ENCODE measurements around the gene UBB.

UBB gene

GRCh38 chr17:16380640-16381495 is at the start of gene UBB:
TSS of gene UBB (plus strand) at chr17:16381091. CDS start at chr17:16381908, 817 bp downstream.
- DNase-seq: peak; percentile 98

GRCh38 chr17:16338391-16338790 is 42.5 kb upstream of the UBB start:
- DNase-seq: no peak

- no peak for DNase-seq
Observed at GRCh38 chr17:16339402-16339801, 41.5 kb upstream of the UBB start.

- no peak for DNase-seq
Observed at GRCh38 chr17:16339959-16340358, 40.9 kb upstream of the UBB start.

- DNase-seq: peak; percentile 62
Observed at GRCh38 chr17:16342979-16343378, 37.9 kb upstream of the UBB start.

- DNase-seq: no peak
Observed at GRCh38 chr17:16343569-16343968, 37.3 kb upstream of the UBB start.

GRCh38 chr17:16345565-16345964 is 35.3 kb upstream of the UBB start:
- DNase-seq: no peak

- DNase-seq: no peak
Observed at GRCh38 chr17:16346721-16347271, 34.1 kb upstream of the UBB start.

GRCh38 chr17:16348586-16348985 is 32.3 kb upstream of the UBB start:
- DNase-seq: no peak

GRCh38 chr17:16349431-16349830 is 31.5 kb upstream of the UBB start:
- DNase-seq: no peak

GRCh38 chr17:16351831-16352230 is 29.1 kb upstream of the UBB start:
- peak; percentile 51 for DNase-seq

GRCh38 chr17:16352303-16352666 is 28.6 kb upstream of the UBB start:
- DNase-seq: no peak

- no peak for DNase-seq
Observed at GRCh38 chr17:16352667-16353316, 28.1 kb upstream of the UBB start.

- DNase-seq: peak; percentile 6
Observed at GRCh38 chr17:16353317-16354174, 27.3 kb upstream of the UBB start, which contains the start of gene CENPV. TSS of gene CENPV (minus strand) at chr17:16353469. CDS start at chr17:16353436, 33 bp downstream.

- DNase-seq: no peak
Observed at GRCh38 chr17:16354585-16354984, 26.3 kb upstream of the UBB start.

- DNase-seq: no peak
Observed at GRCh38 chr17:16358394-16358793, 22.5 kb upstream of the UBB start.

GRCh38 chr17:16361874-16362273 is 19.0 kb upstream of the UBB start:
- DNase-seq: no peak

GRCh38 chr17:16363749-16364536 is 16.9 kb upstream of the UBB start:
- DNase-seq: peak; percentile 50

GRCh38 chr17:16364625-16365024 is 16.3 kb upstream of the UBB start:
- DNase-seq: no peak

- peak; percentile 48 for DNase-seq
Observed at GRCh38 chr17:16371742-16372141, 9.1 kb upstream of the UBB start.

- peak; percentile 85 for DNase-seq
Observed at GRCh38 chr17:16374146-16374938, 6.5 kb upstream of the UBB start.

Measured in NCI-H226 (cell line).